Tibial artery (tissue), 4 donors: ENCODE measurements around the gene TOMM70.

Source experiments
- DNase-seq, 2 donors: peaks; one replicate each; pipeline ENCODE4 v3.0.0-alpha.2; 2019
- H3K27ac ChIP-seq, 2 donors: fragments of 200-600 bp; sonication (generic) in 1 of 2; 1 replicate in 1 of 2; 2 replicates in 1 of 2; pipeline ENCODE4 v1.5.1; 2018 to 2019; ENCODE audit warnings: mild to moderate bottlenecking in 1 of 2
- H3K27me3 ChIP-seq, 2 donors: fragments of 200-600 bp; sonication (generic) in 1 of 2; one replicate each; pipeline versions ENCODE4 v1.5.1 to v1.6.0; 2016 to 2019
- H3K36me3 ChIP-seq, 3 donors: fragments of 200-600 bp; sonication (generic) in 2 of 3; one replicate each; pipeline ENCODE4 v1.5.1; 2016 to 2019; ENCODE audit warnings: mild to moderate bottlenecking in 2 of 3
- H3K4me1 ChIP-seq, 4 donors: fragments of 200-600 bp; sonication (generic) in 2 of 4; 1 replicate in 3 of 4; 2 replicates in 1 of 4; pipeline ENCODE4 v1.5.1; 2016 to 2019
- H3K4me3 ChIP-seq, 2 donors: fragments of 200-600 bp; sonication (generic) in 1 of 2; 1 replicate in 1 of 2; 2 replicates in 1 of 2; pipeline ENCODE4 v1.5.1; 2018 to 2019; ENCODE audit warnings: mild to moderate bottlenecking in 2 of 2
- H3K9me3 ChIP-seq, 3 donors: fragments of 200-600 bp; sonication (generic) in 1 of 3; one replicate each; pipeline ENCODE4 v1.5.1; 2016 to 2019
- intact Hi-C: fragments of 100-400 bp; cut with DNase I; formaldehyde crosslinking; loops from one replicate; pipeline ENCODE4 v1.15.0; 2023; ENCODE audit warnings: low total_unique reads
- TF ChIP-seq, protein P1 (sequence below), 2 experiments: fragments of 200-600 bp in 1 of 2; fragments of 450-650 bp in 1 of 2; IDR thresholded peaks; one replicate each; pipeline ENCODE4 v1.5.1; 2017 to 2019; ENCODE audit warnings: antibody characterized with exemption in 2 of 2, mild to moderate bottlenecking in 1 of 2, moderate library complexity in 1 of 2

Gene TOMM70

DNA sequence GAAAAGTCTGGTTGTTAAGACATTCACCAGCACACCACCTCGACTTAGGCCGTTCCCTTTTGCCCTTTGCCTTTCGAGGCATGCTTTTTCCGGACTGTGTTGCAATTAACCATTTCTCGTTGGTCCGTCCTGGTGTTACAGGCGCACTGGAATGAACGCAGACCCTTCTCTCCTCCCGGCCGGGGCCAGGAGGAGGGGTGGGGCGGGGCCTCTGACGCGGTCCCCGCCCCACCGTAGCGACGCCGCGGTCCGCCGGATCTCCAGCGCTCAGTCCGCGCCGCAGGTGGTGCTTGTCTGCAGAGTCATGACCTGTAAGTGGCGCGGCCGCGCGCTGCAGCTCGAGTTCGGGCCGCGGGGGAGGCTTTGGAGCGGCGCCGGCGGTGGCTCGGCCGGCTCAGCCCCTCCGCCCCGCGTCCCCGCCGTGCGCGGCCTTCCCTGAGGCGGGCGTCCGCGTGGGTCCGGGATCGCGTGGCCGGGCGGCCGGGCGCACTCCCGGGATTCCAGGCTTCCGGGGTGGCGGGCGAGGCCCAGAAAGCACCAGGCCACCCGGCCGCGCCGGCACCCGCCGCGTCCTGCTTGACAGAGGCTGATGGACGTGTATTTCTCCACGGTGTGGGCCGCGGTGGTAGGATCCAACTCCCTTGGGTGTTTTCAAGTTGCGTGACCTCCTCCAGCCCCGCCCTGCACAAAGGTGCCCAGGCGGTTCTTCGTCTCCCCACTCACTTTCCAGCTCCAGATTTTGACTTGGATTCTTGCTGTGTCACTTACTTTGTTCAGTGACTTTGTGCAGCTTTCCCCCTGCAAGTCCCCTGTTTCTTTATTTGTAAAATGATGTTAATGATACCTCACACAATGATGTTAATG lies 66.2 kb downstream of the TOMM70 start, which contains the start of gene NIT2:
NIT2 (plus strand) TSS at position 270 of the 864 bp plus-strand sequence; CDS start at position 305, 35 bp downstream.
- Histone ChIP-seq H3K27ac (peak within 1 kb of the TSS; percentile 79 to 81), H3K4me1 (peaks cover 0 to 18% (median 10%) of the 10 kb centered on the region in 4 donors), H3K4me3 (peak within 1 kb of the TSS; percentile 67 to 70), H3K36me3 (peaks cover 0 to 8% (median 0%) of the 10 kb centered on the region in 3 donors), H3K27me3 (no peaks in the 10 kb centered on the region), H3K9me3 (no peaks in the 10 kb centered on the region)
- peak; percentile 79 to 88 for DNase-seq
- TF ChIP-seq, protein P1, sequence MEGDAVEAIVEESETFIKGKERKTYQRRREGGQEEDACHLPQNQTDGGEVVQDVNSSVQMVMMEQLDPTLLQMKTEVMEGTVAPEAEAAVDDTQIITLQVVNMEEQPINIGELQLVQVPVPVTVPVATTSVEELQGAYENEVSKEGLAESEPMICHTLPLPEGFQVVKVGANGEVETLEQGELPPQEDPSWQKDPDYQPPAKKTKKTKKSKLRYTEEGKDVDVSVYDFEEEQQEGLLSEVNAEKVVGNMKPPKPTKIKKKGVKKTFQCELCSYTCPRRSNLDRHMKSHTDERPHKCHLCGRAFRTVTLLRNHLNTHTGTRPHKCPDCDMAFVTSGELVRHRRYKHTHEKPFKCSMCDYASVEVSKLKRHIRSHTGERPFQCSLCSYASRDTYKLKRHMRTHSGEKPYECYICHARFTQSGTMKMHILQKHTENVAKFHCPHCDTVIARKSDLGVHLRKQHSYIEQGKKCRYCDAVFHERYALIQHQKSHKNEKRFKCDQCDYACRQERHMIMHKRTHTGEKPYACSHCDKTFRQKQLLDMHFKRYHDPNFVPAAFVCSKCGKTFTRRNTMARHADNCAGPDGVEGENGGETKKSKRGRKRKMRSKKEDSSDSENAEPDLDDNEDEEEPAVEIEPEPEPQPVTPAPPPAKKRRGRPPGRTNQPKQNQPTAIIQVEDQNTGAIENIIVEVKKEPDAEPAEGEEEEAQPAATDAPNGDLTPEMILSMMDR (IDR thresholded peaks at IDR 0.05) = no peak
- intact Hi-C loops = loop anchor here (5.0 kb wide), 1 partner anchor 58 kb away; no protein-coding TSS in a partner anchor

DNA sequence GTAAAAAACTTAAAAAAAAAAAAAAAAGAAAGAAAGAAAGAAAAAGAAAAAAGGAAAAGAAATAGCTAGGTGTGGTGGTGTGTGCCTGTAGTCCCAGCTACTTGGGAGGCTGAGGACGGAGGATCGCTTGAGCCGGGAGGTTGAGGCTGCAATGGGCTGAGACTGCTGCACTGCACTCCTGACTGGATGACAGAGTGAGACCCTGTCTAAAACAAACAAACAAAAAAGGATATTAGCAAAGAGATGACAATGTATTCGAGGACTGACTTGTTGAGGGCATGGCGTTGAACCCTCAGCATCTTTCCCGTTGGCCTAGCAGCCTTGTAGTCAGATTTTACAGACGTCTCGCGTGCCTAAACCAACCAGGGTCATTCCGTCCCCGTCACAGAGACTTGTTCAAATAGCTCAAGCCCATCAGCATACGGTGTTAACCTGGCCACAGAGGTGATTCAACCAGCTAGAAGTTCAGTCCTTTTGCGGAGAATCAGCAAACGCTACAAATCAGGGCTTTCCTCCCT lies 66.9 kb downstream of the TOMM70 start:
- Histone ChIP-seq H3K27me3 (no peaks in the 10 kb centered on the region), H3K4me3 (peak overlapping the region; percentile 67 to 70), H3K27ac (peak overlapping the region; percentile 79 to 81), H3K9me3 (no peaks in the 10 kb centered on the region), H3K36me3 (peaks cover 0 to 4% (median 0%) of the 10 kb centered on the region in 3 donors), H3K4me1 (peaks cover 0 to 18% (median 10%) of the 10 kb centered on the region in 4 donors)
- intact Hi-C loops = no loop called here
- DNase-seq = no peak
- TF ChIP-seq, protein P1 (IDR thresholded peaks at IDR 0.05) = no peak

DNA sequence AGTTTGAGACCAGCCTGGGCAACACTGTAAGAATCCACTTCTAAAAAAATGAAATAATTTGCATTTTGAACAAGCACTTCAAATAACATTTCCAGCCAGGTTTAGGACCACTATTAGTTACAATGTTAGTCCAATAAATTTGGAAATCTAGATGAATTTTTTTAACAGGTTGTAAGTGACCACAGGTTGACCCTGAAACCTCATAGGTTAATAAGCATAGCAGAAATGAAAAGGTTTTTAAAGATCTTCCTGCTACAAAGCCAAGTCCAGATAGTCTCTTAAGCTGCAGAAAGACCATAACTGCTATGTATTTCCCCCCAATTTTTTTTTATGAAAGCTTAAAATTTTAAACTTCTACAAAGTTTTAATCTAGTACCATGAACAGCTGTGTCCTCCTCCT lies 67.8 kb downstream of the TOMM70 start:
- TF ChIP-seq, protein P1 (IDR thresholded peaks at IDR 0.05) = no peak
- DNase-seq = no peak
- H3K27ac ChIP-seq = no peak overlapping the region
- intact Hi-C loops = no loop called here
- no peaks in the 10 kb centered on the region for H3K27me3 ChIP-seq
- peaks cover 0 to 18% (median 10%) of the 10 kb centered on the region in 4 donors for H3K4me1 ChIP-seq
- H3K36me3 ChIP-seq = no peaks in the 10 kb centered on the region
- no peak overlapping the region for H3K4me3 ChIP-seq
- no peaks in the 10 kb centered on the region for H3K9me3 ChIP-seq

DNA sequence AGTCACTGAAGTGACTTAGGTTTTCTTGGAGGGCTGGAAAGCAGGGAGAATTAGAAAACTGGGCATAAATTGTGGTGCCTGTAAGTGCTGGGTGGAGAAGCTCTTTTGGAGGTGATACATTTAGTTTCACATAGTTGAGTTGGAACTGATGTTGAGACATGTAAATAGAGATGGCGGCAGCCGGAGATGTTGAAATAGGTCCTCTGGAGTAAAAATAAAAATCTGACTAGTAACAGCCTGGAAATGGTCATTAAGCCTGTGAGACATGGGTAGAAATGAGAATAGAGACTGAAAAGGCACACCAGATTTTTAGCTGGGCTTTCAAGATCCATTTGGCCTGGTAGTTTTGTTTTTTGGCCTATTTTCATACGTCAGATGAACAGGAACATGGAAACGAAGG lies 69.2 kb downstream of the TOMM70 start:
- Histone ChIP-seq H3K36me3 (no peaks in the 10 kb centered on the region), H3K9me3 (no peaks in the 10 kb centered on the region), H3K4me1 (peaks cover 0 to 18% (median 10%) of the 10 kb centered on the region in 4 donors), H3K27ac (no peak overlapping the region), H3K4me3 (no peak overlapping the region), H3K27me3 (no peaks in the 10 kb centered on the region)
- TF ChIP-seq, protein P1 (IDR thresholded peaks at IDR 0.05) = no peak
- intact Hi-C loops = no loop called here
- DNase-seq = no peak

DNA sequence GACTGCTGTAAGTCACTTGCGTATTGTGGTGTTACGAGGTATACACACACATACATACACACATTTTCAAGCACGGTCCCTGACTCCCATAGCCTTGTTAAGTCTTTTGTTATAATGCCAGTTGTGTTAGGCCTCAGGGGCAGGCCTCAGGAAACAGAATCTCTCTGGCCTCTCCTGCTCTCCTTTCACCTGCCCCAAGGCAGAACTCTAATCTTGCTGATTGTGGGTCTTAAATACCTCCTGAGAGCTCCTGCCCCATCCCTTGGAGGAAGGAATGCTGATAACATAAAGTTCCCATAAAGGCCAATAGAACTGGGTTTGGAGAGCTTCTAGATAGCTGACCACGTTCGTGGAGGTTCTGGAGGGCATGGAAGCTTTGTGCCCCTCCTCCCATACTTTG lies 70.2 kb downstream of the TOMM70 start:
- peaks cover 0 to 15% (median 6%) of the 10 kb centered on the region in 4 donors for H3K4me1 ChIP-seq
- no peak overlapping the region for H3K4me3 ChIP-seq
- H3K27ac ChIP-seq = no peak overlapping the region
- DNase-seq = no peak
- peaks cover 5 to 9% (median 6%) of the 10 kb centered on the region in 3 donors for H3K36me3 ChIP-seq
- no peaks in the 10 kb centered on the region for H3K9me3 ChIP-seq
- TF ChIP-seq, protein P1 (IDR thresholded peaks at IDR 0.05) = no peak
- H3K27me3 ChIP-seq = no peaks in the 10 kb centered on the region
- intact Hi-C loops = no loop called here
